ENCODE data around the gene ENTREP1.
"Not testable (repeated sequence)": the region's sequence is repeated elsewhere in the genome, so short reads cannot be mapped to it uniquely, and the experiment has no call there.

Gene ENTREP1

DNA sequence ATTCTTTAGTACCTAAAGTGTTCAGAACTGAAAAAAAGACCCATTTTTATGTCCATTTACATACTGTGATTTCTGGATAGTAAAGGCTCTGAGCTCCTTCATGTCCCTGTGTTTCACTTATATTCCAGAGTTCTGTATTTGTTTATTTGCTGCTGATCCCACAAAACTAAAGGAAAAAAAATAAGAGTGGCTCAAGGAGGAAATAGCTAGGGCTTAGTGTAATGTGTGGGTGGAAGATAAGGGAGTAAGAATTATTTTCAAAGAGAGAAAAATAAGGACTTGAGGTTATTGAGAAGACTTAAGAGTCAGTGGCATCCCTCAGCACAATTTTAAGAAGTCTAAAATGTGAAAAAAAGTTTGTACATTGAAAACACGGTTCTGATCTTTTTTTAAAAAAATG lies 46.0 kb downstream of the ENTREP1 start:
- DNase-seq (ENCODE audit: low spot score): no peak

DNA sequence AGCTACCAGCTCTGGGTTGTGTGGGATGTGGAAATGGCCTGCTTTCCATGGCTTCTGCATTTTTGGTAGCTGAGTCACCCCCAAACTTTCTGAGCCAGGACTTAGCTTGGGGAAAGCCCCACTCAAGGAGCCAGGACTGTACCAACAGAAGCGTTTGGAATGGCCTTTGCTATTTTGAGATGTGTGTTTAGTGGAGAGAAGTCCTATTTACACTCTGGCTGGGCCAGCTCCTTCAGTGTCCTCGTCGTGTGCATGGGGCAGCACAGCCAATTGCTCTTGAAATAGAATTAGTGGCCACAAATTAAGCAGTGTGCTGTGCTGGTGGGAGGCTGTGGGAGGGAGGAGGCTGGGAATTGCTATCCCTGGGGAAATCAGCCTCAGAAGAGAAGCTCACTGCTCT lies 51.6 kb downstream of the ENTREP1 start:
- no peak for DNase-seq (ENCODE audit: low spot score)

DNA sequence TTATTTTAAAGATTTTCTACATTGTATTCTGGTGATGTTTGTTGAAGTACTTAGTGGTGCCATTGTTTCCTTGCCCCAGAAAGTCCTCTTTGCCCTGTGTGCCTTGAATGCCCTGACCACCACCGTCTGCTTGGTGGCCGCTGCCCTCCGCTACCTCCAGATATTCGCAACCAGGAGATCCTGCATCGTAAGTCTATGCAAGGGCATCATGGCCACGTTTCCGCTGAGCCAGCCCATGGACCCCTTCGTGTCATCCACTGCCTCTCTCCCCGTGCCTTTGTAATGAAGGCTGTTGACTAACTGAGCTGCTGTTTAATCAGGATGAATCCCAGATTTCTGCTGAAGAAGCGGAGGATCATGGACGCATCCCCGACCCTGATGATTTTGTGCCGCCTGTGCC lies 52.3 kb downstream of the ENTREP1 start:
- DNase-seq (ENCODE audit: low spot score): no peak

DNA sequence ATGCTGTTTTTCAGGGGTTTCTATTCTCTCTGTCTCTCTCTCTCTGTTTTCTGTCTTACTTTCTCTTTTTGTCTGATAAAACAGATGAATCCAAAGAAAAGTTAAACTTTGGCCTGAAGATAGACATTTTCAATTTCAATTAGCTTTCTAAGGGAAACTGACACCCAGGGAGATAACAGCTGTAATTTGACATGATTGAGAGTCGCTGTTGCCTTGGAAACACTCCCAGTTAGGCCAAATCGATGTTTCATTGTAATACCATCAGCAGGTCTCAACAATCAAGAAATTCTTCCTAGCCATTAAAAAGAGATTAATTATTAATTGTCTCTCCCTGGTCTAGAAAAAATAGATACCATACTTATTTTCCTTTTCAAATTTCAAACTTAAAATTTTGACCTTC lies 53.0 kb downstream of the ENTREP1 start:
- DNase-seq (ENCODE audit: low spot score): no peak

DNA sequence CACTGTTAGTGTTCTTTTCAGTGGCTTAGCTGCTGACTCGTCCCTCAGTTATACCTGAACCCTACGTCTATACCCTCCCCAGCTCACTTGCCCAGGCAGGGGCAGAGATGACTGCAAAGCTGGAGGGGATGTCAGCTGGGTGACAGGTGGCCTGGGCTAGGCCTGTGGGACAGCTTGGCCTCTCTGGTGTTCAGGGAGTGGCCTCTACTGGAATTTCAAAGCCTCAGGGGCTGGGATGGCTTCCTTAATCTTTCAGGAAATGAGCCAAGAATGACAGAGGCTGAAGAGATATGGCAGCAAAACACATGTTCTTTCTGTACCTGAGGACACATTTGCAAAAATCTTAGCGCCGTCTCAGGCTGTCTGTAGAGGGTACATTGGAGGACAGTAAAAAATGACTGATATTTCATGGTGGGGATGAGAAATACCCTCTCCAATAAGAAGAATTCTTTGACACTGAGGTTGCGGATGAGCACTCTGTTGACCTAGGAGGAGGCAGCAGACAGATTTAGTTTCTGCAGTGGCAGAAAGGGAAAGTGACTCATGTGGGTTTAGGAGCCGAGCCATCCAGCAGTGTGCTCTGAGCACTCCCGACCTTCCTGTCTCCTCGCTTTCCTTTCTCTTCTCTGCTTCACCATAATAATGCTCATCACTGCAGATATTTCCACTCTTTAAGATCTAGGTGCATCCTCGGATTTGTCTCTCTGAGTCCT lies 54.4 kb downstream of the ENTREP1 start:
- DNase-seq (ENCODE audit: low spot score): no peak

DNA sequence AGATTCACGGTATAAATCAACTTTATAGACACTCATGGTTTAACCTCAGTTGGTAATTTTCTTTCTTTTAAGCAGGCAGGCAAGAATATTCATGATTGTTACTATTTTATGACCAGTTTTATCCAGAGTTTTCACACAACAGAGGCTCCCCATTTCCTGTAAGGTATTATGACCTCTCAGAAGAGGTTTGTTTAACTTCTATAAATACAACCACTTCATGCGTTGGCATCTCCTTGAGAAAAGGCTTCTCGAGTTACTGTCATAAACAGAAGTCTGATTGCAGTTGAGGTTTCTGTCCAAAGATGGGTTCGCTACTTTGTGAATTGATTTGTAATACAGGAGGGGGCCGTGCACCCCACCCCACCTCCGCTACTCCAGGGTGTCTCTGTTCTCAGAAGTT lies 55.3 kb downstream of the ENTREP1 start:
- DNase-seq (ENCODE audit: low spot score): no peak

DNA sequence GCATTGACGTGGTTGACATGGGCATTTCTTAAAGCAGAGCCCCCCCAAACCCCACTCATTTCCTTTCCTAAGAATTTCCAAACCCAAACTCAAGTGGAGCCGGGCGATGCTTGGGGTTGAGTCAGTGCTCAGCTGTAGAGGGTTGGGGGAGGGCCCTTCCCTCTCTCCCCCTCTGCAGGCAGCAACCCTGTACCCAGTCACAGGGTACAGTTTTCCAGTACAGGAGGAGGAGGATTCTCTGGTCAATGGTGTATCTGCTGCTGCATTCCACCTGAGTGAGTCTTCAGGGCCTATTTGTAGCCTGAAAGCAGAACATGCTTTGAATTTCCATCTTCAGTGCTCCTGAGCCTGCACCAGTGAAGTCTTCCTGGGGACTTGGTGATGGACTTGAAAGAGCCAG lies 55.8 kb downstream of the ENTREP1 start:
- DNase-seq (ENCODE audit: low spot score): no peak

DNA sequence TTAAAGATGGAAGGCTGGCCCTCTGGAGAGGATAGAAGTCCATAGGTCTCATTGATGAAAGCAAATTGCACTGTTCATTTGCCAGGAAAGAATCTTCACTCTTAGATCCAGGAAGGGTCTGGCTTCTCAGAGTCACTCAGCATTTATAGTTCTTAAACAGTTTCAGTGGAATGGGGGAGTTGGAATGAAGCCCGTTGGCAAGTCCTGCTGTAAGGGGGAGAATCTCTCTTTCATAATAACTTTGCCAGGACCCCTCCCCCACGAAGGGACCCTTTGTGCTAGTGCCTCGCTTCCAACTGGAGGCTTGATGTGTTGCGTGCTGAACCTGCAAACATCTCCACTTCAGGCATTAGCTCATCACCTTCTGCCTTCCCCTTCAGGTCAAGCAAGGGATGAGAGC lies 57.1 kb downstream of the ENTREP1 start:
- DNase-seq (ENCODE audit: low spot score): no peak

DNA sequence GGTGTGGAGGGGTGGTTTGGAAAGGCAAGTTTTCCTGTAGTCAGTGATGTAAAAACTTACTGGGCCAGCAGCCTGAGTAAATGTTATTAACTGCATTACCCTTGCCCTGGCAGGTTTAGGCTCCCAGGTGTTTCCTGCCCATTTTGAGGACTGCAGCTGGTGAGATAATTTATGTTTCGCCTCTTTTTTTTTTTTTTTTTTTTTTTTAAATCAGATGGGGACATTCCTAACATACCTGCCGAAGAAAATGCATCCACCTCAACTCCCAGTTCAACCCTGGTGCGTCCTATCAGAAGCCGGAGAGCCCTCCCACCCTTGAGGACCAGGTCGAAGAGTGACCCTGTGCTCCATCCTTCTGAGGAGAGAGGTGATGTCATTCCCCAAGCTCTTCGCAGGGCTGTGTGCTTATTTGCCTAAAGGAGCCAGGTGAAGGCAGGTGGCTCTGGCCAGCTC lies 60.6 kb downstream of the ENTREP1 start:
- no peak for DNase-seq (ENCODE audit: low spot score)

DNA sequence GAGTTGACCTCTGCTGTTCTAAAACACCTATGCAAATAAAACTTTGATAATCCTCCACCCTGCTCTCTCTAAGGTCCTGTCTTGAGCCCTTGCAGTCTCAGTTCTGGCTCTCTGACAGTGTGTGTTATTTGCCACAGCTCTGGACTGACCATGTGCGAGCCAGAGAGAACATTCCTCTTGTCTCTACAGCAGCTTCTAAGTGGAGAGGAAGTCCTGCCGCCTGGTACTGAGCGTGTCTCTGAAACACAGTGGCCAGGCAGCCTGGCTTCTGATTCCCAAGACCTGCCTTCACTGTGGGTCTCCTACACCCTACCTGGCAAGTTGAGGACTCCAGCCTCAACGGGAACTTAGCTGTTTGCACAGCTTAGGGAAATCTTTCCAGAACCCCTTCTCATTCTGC lies 61.6 kb downstream of the ENTREP1 start:
- no peak for DNase-seq (ENCODE audit: low spot score)

DNA sequence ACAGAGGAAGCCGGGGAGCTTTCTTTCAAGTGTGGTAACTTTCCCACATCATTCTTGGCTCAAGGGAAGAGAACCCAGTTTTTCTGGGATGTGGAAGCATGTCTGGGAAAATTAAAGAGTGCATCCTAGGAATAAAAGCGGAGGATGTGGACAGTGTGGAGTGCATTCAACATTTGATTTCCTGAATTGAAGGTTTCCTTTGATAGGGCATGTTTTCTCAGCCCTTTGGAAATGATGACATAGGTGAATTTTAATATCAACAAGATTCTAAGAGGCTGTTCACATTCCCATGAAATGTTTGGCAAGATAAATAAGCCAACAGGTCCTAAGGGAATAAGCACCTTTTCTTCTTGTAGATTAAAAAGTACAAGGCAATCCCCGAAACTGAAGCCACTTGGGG lies 63.6 kb downstream of the ENTREP1 start:
- DNase-seq (ENCODE audit: low spot score): no peak

DNA sequence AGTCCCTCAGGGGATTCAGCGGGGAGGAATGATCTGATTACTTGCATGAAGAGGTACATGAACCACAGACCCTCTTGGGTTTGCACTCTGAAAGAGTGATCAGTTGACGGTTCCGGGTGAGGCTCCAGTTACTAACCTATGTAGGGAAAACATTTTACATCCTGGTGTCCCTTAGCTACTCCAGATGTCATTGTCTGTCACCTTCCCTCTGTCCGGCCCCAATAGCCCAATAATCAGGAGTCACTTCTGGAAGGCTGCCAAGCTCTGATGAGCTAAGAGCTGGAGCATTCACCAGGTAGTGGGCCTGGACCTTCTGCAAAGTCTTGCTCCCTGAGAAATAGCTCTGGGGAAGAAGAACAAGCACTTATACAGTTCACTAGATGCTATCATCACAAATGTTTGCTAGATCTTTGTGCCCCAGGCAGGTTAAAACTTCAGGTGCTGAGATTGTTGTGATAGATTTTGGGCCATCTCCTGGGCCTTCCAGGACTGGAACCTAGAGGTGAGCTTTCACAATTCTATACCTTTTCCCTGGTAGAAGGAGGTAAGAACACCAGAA lies 64.5 kb downstream of the ENTREP1 start:
- no peak for DNase-seq (ENCODE audit: low spot score)

DNA sequence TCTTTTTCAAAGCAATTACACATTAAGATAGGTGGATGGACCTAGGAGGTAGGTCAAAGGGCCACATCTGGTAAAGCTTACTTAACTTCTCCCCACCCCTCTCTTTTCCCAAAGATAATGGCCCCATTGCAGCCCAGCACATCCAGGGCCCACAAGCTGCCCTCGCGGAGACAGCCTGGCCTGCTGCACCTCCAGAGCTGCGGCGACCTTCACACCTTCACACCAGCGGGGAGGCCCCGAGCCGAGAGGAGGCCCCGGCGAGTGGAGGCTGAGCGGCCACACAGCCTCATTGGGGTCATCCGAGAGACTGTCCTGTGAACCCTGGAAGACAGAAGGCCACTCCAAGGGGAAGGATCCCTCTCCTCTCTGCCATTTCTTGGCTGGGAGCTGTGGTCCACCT lies 66.5 kb downstream of the ENTREP1 start:
- no peak for DNase-seq (ENCODE audit: low spot score)

DNA sequence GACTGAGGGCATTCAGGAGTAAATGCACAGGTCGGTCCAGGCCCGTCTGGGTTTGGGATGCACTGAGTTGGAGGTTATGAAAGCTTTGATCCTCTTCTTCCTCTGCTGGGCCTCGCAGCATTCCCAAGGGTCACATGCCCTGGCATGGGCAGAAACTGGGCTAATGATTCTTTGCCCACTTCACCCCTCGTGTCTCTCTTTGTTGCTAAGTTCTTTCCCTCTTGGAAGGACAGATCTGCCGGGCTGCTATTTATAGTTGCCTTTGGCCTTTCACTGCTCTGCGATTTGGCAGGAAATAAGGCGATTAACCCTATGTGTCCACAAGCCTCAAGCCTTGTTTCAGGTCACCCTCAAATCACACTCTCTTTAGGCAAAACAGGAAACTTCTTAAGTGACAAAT lies 66.9 kb downstream of the ENTREP1 start:
- DNase-seq (ENCODE audit: low spot score): no peak

DNA sequence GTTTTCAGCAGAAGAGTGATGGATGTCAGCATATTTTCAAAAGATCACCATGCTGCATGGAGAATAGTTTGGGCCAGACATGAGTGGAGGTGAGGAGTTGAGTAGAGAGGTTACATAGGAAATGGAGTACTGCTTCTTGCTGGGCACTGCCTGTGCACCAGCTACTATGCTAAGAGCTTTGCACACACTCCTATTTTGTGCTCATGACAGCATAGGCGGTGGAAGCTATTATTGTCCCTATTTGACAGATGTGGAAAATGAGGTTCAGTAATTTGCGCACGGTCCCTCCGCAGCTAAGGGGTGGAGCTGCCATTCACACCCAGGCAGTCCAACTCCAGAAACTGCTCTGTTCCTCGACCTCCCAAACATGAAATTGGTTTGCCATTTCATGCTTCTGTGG lies 67.8 kb downstream of the ENTREP1 start:
- no peak for DNase-seq (ENCODE audit: low spot score)

DNA sequence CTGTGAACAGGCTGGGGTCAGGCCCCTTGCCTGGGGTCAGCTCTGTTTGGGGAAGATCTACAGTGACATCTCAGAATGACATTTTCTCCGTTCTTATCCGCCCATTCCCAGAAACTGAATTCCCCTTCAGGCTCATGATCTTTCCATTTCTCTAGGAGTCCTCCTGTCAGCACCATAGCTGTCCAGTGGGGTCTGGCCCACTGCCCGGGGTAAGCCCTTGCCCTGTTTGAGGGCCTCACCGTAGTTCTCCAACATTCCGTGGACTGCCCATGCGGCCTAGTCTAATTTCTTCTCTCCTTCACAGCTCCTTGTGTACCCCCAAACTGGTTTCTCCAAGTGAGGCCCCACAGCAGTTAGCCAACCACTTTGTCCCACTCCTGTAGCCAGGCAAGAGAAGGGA lies 68.4 kb downstream of the ENTREP1 start:
- no peak for DNase-seq (ENCODE audit: low spot score)

DNA sequence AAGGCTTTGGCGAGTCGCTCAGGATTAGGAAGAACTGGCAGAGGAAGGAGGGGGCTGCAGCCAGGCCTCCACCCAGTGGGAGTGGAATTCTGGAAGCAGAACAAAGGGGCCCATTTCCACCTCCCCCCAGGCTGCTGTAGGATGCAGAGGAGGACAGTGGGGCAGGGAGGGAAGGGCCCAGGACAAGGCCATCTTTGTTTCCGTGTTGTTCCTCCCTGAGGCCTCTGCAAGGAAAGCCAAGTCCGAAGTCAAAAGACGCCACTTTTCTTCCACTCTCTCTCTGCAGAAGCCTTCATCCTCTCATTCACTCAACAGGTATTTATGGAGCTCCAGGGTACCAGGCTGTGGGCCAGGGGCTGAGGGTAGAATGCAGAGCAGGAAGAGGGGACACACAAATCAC lies 70.7 kb downstream of the ENTREP1 start:
- DNase-seq (ENCODE audit: low spot score): no peak

DNA sequence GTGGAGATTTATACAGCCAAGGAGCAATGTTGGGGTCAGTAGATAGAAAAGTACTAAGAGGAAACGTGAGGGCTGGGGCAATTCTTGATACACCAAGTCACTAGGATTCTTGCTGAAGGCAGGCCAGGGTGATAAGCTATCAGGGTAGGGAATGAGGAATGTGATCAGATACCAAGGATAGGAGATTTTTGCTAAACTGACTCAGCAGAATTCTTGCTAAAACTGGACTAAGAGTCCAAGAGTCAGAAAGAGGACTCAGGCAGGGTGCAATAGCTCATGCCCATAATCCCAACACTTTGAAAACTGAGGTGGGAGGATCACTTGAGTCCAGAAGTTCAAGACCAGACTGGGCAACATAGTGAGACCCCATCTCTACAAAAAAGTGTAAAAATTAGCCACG lies 71.7 kb downstream of the ENTREP1 start:
- DNase-seq (ENCODE audit: low spot score): no peak

DNA sequence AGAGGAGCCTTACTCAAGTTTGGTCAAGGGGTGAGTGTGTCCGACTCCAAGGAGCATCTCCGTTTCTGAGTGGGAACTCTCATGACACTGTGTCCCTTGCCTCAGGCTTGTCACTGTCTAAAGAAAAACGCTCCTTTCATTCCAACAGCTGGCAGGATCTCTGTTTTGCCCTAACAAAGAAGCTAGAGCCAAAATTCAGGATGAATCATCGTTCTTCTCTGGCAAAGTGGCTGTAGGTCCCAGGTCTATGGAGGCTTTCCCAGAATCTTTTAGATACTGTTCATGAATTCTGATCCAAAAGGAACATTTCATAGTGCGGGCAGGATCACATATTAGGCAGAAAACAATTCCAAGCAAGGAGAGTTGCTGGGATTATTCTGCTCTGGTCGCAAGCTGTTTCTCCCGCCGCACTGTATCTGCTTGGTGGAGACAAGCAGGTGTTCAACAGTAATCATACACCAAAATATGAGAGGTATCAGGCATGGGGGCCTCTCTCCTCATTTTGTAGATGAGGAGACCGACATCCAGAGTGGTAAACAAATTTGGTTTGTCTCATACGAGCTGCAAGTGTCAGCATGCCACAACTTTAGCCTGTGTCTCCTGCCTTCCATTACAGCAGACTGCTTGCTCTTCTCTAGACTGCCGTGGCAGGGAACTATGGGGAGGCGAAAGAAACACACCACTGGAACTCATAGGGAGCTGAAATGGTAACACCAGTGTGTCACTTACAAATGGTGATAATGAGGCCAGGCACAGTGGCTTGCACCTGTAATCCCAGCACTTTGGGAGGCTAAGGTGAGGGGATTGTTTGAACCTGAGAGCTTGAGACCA lies 72.6 kb downstream of the ENTREP1 start:
- DNase-seq (ENCODE audit: low spot score): no peak

DNA sequence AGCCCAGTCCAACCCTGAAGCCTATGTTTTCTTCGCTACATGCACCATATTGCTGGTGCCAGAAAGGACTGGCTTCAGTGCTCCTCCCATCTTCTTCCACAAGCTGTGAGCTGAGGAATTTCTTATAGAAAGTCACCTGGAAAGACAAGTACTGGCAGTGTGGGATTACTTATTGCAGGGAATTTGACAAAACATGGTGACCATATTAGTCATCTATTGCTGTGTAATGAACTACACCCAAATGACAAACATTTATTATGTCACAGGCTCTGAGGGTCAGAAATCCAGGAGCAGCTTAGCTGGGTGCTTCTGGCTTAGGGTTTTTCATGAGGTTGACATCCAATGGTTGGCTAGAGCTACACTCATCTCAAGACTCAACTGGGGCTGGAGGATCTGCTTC lies 75.5 kb downstream of the ENTREP1 start:
- no peak for DNase-seq (ENCODE audit: low spot score)

DNA sequence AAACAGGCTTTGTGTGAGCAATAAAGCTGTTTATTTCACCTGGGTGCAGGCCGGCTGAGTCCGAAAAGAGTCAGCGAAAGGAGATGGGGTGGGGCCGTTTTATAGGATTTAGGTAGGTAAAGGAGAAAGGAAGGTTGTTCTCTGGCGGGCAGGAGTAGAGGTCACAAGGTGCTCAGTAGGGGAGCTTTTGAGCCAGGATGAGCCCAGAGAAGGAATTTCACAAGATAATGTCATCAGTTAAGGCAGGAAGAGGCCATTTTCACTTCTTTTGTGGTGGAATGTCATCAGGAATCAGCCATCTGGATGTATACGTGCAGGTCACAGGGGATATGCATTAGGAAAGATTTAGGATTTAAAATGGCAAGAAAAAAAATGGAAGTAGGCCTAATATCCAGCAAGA lies 84.9 kb downstream of the ENTREP1 start:
- not testable (repeated sequence) for DNase-seq (ENCODE audit: low spot score)

DNA sequence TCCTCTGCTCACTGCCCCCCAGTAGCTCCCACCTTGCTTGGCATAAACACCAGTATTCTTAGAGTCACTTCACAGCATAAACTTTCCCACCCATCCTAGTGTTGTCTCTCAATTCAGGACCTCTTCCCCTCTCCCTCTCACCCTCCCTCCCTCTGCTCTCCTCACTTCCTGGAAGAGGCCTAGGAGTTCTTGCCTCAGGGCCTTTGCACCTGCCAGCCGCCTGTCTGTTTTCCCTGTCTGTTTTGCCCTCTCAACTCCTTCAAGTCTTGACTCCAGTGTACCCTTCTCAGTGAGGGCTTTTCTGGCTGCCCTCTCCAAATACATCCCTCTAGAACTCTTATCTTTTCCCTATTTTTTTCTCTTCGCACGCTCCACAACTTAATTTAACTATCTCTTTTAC lies 86.2 kb downstream of the ENTREP1 start:
- no peak for DNase-seq (ENCODE audit: low spot score)

Data from HuH-7 (cell line).